GM23338 (cell line): ENCODE results near the gene JDP2. TPM values are rescaled to one million over a fixed set of nuclear protein-coding genes. Genes with fewer than 3 reads are reported as not detected.

Experiments
- ATAC-seq: fragments of 200-7000 bp; cut with Tn5 transposase; 3 replicates; pipeline ENCODE4 v1.9.1; 2020
- DNase-seq: peaks from one replicate; pipeline ENCODE4 v3.0.0-alpha.2; 2015; ENCODE audit warnings: low spot score
- H2AFZ ChIP-seq: fragments of 200-600 bp; sonication (generic); 2 replicates; pipeline ENCODE4 v1.8.0; 2016; ENCODE audit warnings: antibody characterized with exemption, mild to moderate bottlenecking, moderate library complexity
- H3F3A ChIP-seq: fragments of 200-600 bp; sonication (generic); replicated peaks from 2 replicates; pipeline ENCODE4 v1.8.0; 2017; ENCODE audit warnings: antibody characterized with exemption, mixed run types, low read depth
- H3K27ac ChIP-seq: fragments of 200-600 bp; sonication (generic); 2 replicates; pipeline ENCODE4 v1.6.1; 2016; ENCODE audit warnings: low read depth
- H3K27me3 ChIP-seq: fragments of 200-600 bp; sonication (generic); 2 replicates; pipeline ENCODE4 v1.8.0; 2016; ENCODE audit warnings: mild to moderate bottlenecking, mixed run types, moderate library complexity; ENCODE audit not compliant: insufficient read depth
- H3K36me3 ChIP-seq: fragments of 200-600 bp; sonication (generic); 2 replicates; pipeline ENCODE4 v1.8.0; 2016; ENCODE audit warnings: mild to moderate bottlenecking; ENCODE audit not compliant: insufficient read depth
- H3K4me1 ChIP-seq: fragments of 200-600 bp; sonication (generic); 2 replicates; pipeline ENCODE4 v1.8.0; 2016; ENCODE audit warnings: mild to moderate bottlenecking, moderate library complexity; ENCODE audit not compliant: insufficient read depth
- H3K4me2 ChIP-seq: fragments of 200-600 bp; sonication (generic); 2 replicates; pipeline ENCODE4 v1.7.1; 2017; ENCODE audit warnings: mixed run types
- H3K4me3 ChIP-seq: fragments of 200-600 bp; sonication (generic); 2 replicates; pipeline ENCODE4 v1.6.1; 2016; ENCODE audit warnings: mixed run types
- H3K79me2 ChIP-seq: fragments of 200-600 bp; sonication (generic); replicated peaks from 2 replicates; pipeline ENCODE4 v1.8.0; 2017; ENCODE audit warnings: mild to moderate bottlenecking; ENCODE audit not compliant: insufficient read depth
- H3K9me2 ChIP-seq: fragments of 200-600 bp; sonication (generic); 2 replicates; pipeline ENCODE4 v1.8.0; 2017; ENCODE audit not compliant: insufficient read depth
- H4K20me1 ChIP-seq: fragments of 200-600 bp; sonication (generic); replicated peaks from 2 replicates; pipeline ENCODE4 v1.8.0; 2017; ENCODE audit warnings: mild to moderate bottlenecking; ENCODE audit not compliant: insufficient read depth
- H3K27ac Mint-ChIP-seq: 2 replicates; pipeline ENCODE4 v1.8.0; 2020; ENCODE audit warnings: inconsistent platforms, mild to moderate bottlenecking, moderate library complexity, mixed read lengths
- H3K27me3 Mint-ChIP-seq: 3 replicates; pipeline ENCODE4 v1.8.0; 2022; ENCODE audit warnings: low read depth, mild to moderate bottlenecking, moderate library complexity, mixed read lengths, inconsistent platforms; ENCODE audit not compliant: insufficient read depth, poor library complexity
- H3K36me3 Mint-ChIP-seq: 3 replicates; pipeline ENCODE4 v1.8.0; 2021; ENCODE audit warnings: low read depth, mild to moderate bottlenecking, inconsistent platforms, moderate library complexity, mixed read lengths
- H3K4me1 Mint-ChIP-seq: 3 replicates; pipeline ENCODE4 v1.8.0; 2020; ENCODE audit warnings: mild to moderate bottlenecking, inconsistent platforms, mixed read lengths
- H3K4me3 Mint-ChIP-seq: 3 replicates; pipeline ENCODE4 v1.8.0; 2021; ENCODE audit warnings: moderate library complexity, mild to moderate bottlenecking, inconsistent platforms, mixed read lengths
- H3K9me3 Mint-ChIP-seq: 3 replicates; pipeline ENCODE4 v1.8.0; 2020; ENCODE audit warnings: moderate library complexity, mild to moderate bottlenecking, inconsistent platforms, mixed read lengths
- CTCF ChIP-seq, 2 experiments: fragments of 200-600 bp in 1 of 2; sonication (generic) in 1 of 2; conservative IDR thresholded peaks; 2 replicates each; pipeline versions ENCODE4 v1.5.1 to v1.6.1; 2016 to 2017; ENCODE audit warnings: antibody characterized with exemption in 2 of 2, low read depth in 2 of 2, mild to moderate bottlenecking in 2 of 2, moderate library complexity in 1 of 2
- EZH2 ChIP-seq: fragments of 200-600 bp; sonication (generic); IDR thresholded peaks from one replicate; pipeline ENCODE4 v1.8.0; 2017; ENCODE audit warnings: antibody characterized with exemption, mild to moderate bottlenecking, low read depth; ENCODE audit not compliant: unreplicated experiment
- EZH2phosphoT487 ChIP-seq: fragments of 200-600 bp; sonication (generic); IDR thresholded peaks from one replicate; pipeline ENCODE4 v1.8.1; 2018; ENCODE audit warnings: antibody characterized with exemption; ENCODE audit not compliant: unreplicated experiment
- JUNB ChIP-seq: IDR thresholded peaks from one replicate; pipeline ENCODE4 v1.6.1; 2016; ENCODE audit warnings: antibody characterized with exemption; ENCODE audit not compliant: unreplicated experiment
- POLR2AphosphoS5 ChIP-seq: IDR thresholded peaks from 2 replicates; pipeline ENCODE4 v1.6.1; 2016; ENCODE audit warnings: antibody characterized with exemption, low read depth
- REST ChIP-seq: IDR thresholded peaks from one replicate; pipeline ENCODE4 v1.6.1; 2018; ENCODE audit warnings: antibody characterized with exemption; ENCODE audit not compliant: unreplicated experiment
- STAT1 ChIP-seq: IDR thresholded peaks from one replicate; pipeline ENCODE4 v1.6.1; 2016; ENCODE audit warnings: antibody characterized with exemption; ENCODE audit not compliant: unreplicated experiment
- ZNF331 ChIP-seq: fragments of 250-450 bp; sonication (Bioruptor Pico); IDR thresholded peaks from 2 replicates; pipeline ENCODE4 v1.5.0; 2020; ENCODE audit warnings: low read depth, mild to moderate bottlenecking, moderate library complexity
- polyA plus RNA-seq: library from polyadenylated mRNA; unstranded; fragments of >200 nt; fragmentation: Nextera tagmentation; extraction: Ambion mirVana; gene quantifications from 2 replicates; pipeline ENCODE4 v1.2.1, GENCODE V29; 2016
- total RNA-seq: library from RNA; depleted of rRNA; stranded (reverse); fragments of >200 nt; shearing (Covaris generic); gene quantifications from 2 replicates; pipeline ENCODE4 v1.2.3, GENCODE V29; 2014

The JDP2 gene
- total and polyA plus RNA-seq, 2 experiments from 2014 or later, result 12.5 to 38.9 TPM

GRCh38 chr14:75501080-75501479 lies 73.3 kb downstream of the JDP2 start:
- Histone ChIP-seq H3K4me2 (no peak overlapping the region), H3K36me3 (no peaks in the 10 kb centered on the region), H3K4me1 (no peaks in the 10 kb centered on the region), H2AFZ (no peak overlapping the region), H3K9me2 (0 out of 2 replicates have a peak, but pooled peaks cover 3% of the 10 kb centered on the region), H3F3A (no peaks in the 10 kb centered on the region), H3K79me2 (no peaks in the 10 kb centered on the region), H3K27ac (no peak overlapping the region), H3K27me3 (no peaks in the 10 kb centered on the region), H4K20me1 (no peaks in the 10 kb centered on the region), H3K4me3 (no peak overlapping the region)
- H3K4me3 Mint-ChIP-seq, result no peak overlapping the region
- no peaks in the 10 kb centered on the region for H3K9me3 Mint-ChIP-seq
- H3K36me3 Mint-ChIP-seq, result no peaks in the 10 kb centered on the region
- DNase-seq, result no peak
- no peak for TF ChIP-seq JUNB
- TF ChIP-seq STAT1, result no peak
- no peak for TF ChIP-seq ZNF331 (CRISPR knock-in tag)
- H3K27me3 Mint-ChIP-seq, result no peaks in the 10 kb centered on the region
- ATAC-seq, result no peak
- H3K4me1 Mint-ChIP-seq, result no peaks in the 10 kb centered on the region
- H3K27ac Mint-ChIP-seq, result no peak overlapping the region

GRCh38 chr14:75504411-75504810 lies 76.6 kb downstream of the JDP2 start:
- no peaks in the 10 kb centered on the region for H3K9me2 ChIP-seq
- H3K4me3 ChIP-seq, result no peak overlapping the region
- Mint-ChIP-seq H3K27me3 (no peaks in the 10 kb centered on the region), H3K4me1 (no peaks in the 10 kb centered on the region), H3K36me3 (no peaks in the 10 kb centered on the region), H3K4me3 (no peak overlapping the region), H3K9me3 (peaks cover 3% of the 10 kb centered on the region; the same call in 2 of the 3 replicates), H3K27ac (no peak overlapping the region)
- no peak for DNase-seq
- no peak for TF ChIP-seq ZNF331 (CRISPR knock-in tag)
- no peak for TF ChIP-seq EZH2phosphoT487
- TF ChIP-seq EZH2, result no peak
- no peak for TF ChIP-seq CTCF (conservative IDR thresholded peaks at IDR 0.05; ENCODE audit: low read depth in 2 of 2)
- no peak for TF ChIP-seq POLR2AphosphoS5
- no peak for TF ChIP-seq REST
- H3K27me3 ChIP-seq, result no peaks in the 10 kb centered on the region
- no peaks in the 10 kb centered on the region for H3F3A ChIP-seq
- H3K36me3 ChIP-seq, result no peaks in the 10 kb centered on the region
- H3K4me1 ChIP-seq, result no peaks in the 10 kb centered on the region
- H3K79me2 ChIP-seq, result no peaks in the 10 kb centered on the region
- H3K27ac ChIP-seq, result no peak overlapping the region
- H2AFZ ChIP-seq, result no peak overlapping the region
- no peak overlapping the region for H3K4me2 ChIP-seq
- no peak for ATAC-seq
- no peaks in the 10 kb centered on the region for H4K20me1 ChIP-seq
